Hepatocyte (in vitro differentiated cells): Measurements from ENCODE around the gene CKLF. TPM values are rescaled to one million over a fixed set of nuclear protein-coding genes. Genes with fewer than 3 reads are reported as not detected.

ENCODE experiments used
- DNase-seq: peaks from one replicate; pipeline ENCODE4 v3.0.0-alpha.2; 2016; ENCODE audit warnings: low spot score
- H2AFZ ChIP-seq: fragments of 200-600 bp; sonication (generic); 2 replicates; pipeline ENCODE4 v1.6.0; 2016; ENCODE audit warnings: antibody characterized with exemption, mild to moderate bottlenecking
- H3K27ac ChIP-seq: fragments of 200-600 bp; sonication (generic); 2 replicates; pipeline ENCODE4 v1.5.1; 2016; ENCODE audit warnings: mild to moderate bottlenecking
- H3K27me3 ChIP-seq: fragments of 200-600 bp; sonication (generic); 2 replicates; pipeline ENCODE4 v1.6.1; 2016
- H3K36me3 ChIP-seq: fragments of 200-600 bp; sonication (generic); replicated peaks from 2 replicates; pipeline ENCODE4 v1.5.1; 2016; ENCODE audit warnings: low read depth; ENCODE audit not compliant: insufficient read depth
- H3K4me1 ChIP-seq: fragments of 200-600 bp; sonication (generic); 2 replicates; pipeline ENCODE4 v1.5.1; 2016; ENCODE audit warnings: mild to moderate bottlenecking, moderate library complexity; ENCODE audit not compliant: insufficient read depth
- H3K4me2 ChIP-seq: fragments of 200-600 bp; sonication (generic); 2 replicates; pipeline ENCODE4 v1.6.0; 2016
- H3K4me3 ChIP-seq: fragments of 200-600 bp; sonication (generic); 2 replicates; pipeline ENCODE4 v1.5.1; 2016; ENCODE audit warnings: mild to moderate bottlenecking
- H3K79me2 ChIP-seq: fragments of 200-600 bp; sonication (generic); 2 replicates; pipeline ENCODE4 v1.6.0; 2017; ENCODE audit warnings: mild to moderate bottlenecking
- H3K9me2 ChIP-seq: fragments of 200-600 bp; sonication (generic); replicated peaks from 2 replicates; pipeline ENCODE4 v1.6.0; 2017; ENCODE audit warnings: mild to moderate bottlenecking; ENCODE audit not compliant: insufficient read depth
- H3K9me3 ChIP-seq: fragments of 200-600 bp; sonication (generic); 2 replicates; pipeline ENCODE4 v1.5.1; 2016; ENCODE audit warnings: low read depth, mild to moderate bottlenecking
- H4K20me1 ChIP-seq: fragments of 200-600 bp; sonication (generic); 2 replicates; pipeline ENCODE4 v1.6.0; 2016; ENCODE audit warnings: mild to moderate bottlenecking; ENCODE audit not compliant: insufficient read depth, poor library complexity, severe bottlenecking
- EZH2 ChIP-seq: fragments of 200-600 bp; sonication (generic); IDR thresholded peaks from 2 replicates; pipeline ENCODE4 v1.6.1; 2016; ENCODE audit warnings: antibody characterized with exemption, mild to moderate bottlenecking, borderline replicate concordance
- EZH2phosphoT487 ChIP-seq: fragments of 200-600 bp; sonication (generic); IDR thresholded peaks from one replicate; pipeline ENCODE4 v1.6.1; 2018; ENCODE audit warnings: antibody characterized with exemption, mild to moderate bottlenecking, low read depth, moderate library complexity; ENCODE audit not compliant: unreplicated experiment, severe bottlenecking
- WGBS: methylation state at CpG from one replicate; pipeline ENCODE4 v1.1.6; 2016; ENCODE audit warnings: low lambda C conversion rate; ENCODE audit errors: missing lambda C conversion rate; 5-methylcytosine and 5-hydroxymethylcytosine counted together
- polyA plus RNA-seq: library from polyadenylated mRNA; unstranded; fragments of >200 nt; fragmentation: Nextera tagmentation; extraction: Ambion mirVana; gene quantifications from 2 replicates; pipeline ENCODE4 v1.2.1, GENCODE V29; 2016
- total RNA-seq: library from RNA; depleted of rRNA; stranded (reverse); fragments of >200 nt; gene quantifications from 2 replicates; pipeline ENCODE4 v1.2.3, GENCODE V29; 2014
- TF ChIP-seq, protein P1 (sequence below): fragments of 200-600 bp; sonication (generic); IDR thresholded peaks from 2 replicates; pipeline ENCODE4 v1.5.1; 2016; ENCODE audit warnings: antibody characterized with exemption, mild to moderate bottlenecking; ENCODE audit not compliant: poor library complexity

CKLF gene
- total and polyA plus RNA-seq, 2 experiments from 2014 or later = 39.9 to 53.5 TPM

- TF ChIP-seq, protein P1, sequence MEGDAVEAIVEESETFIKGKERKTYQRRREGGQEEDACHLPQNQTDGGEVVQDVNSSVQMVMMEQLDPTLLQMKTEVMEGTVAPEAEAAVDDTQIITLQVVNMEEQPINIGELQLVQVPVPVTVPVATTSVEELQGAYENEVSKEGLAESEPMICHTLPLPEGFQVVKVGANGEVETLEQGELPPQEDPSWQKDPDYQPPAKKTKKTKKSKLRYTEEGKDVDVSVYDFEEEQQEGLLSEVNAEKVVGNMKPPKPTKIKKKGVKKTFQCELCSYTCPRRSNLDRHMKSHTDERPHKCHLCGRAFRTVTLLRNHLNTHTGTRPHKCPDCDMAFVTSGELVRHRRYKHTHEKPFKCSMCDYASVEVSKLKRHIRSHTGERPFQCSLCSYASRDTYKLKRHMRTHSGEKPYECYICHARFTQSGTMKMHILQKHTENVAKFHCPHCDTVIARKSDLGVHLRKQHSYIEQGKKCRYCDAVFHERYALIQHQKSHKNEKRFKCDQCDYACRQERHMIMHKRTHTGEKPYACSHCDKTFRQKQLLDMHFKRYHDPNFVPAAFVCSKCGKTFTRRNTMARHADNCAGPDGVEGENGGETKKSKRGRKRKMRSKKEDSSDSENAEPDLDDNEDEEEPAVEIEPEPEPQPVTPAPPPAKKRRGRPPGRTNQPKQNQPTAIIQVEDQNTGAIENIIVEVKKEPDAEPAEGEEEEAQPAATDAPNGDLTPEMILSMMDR = no peak
- TF ChIP-seq EZH2 = no peak
- TF ChIP-seq EZH2phosphoT487 = no peak
- H4K20me1 ChIP-seq = no peaks in the 10 kb centered on the region
- H3K4me3 ChIP-seq = peak overlapping the region; percentile 63
- no peak for DNase-seq
- 91% methylated on average over 9 of the region's 9 CpGs for WGBS
- peak overlapping the region; percentile 96 for H3K27ac ChIP-seq
- H3K79me2 ChIP-seq = peaks cover 20% of the 10 kb centered on the region
- peaks cover 21% of the 10 kb centered on the region for H3K4me1 ChIP-seq
- no peaks in the 10 kb centered on the region for H3K36me3 ChIP-seq
- peak overlapping the region; percentile 91 for H3K4me2 ChIP-seq
- H3K9me2 ChIP-seq = no peaks in the 10 kb centered on the region
- no peaks in the 10 kb centered on the region for H3K27me3 ChIP-seq
- H2AFZ ChIP-seq = peak overlapping the region; percentile 100
- H3K9me3 ChIP-seq = no peaks in the 10 kb centered on the region
Observed at GRCh38 chr16:66548868-66549267, 3.5 kb upstream of the CKLF start.

- WGBS = 11% methylated on average over 71 of the region's 80 CpGs
- Histone ChIP-seq H4K20me1 (no peaks in the 10 kb centered on the region), H3K4me3 (peak within 1 kb of the TSS; percentile 63), H3K36me3 (no peaks in the 10 kb centered on the region), H3K9me3 (no peaks in the 10 kb centered on the region), H3K27ac (peak within 1 kb of the TSS; percentile 96), H2AFZ (peak within 1 kb of the TSS; percentile 100), H3K27me3 (no peaks in the 10 kb centered on the region), H3K79me2 (peaks cover 26% of the 10 kb centered on the region), H3K4me2 (peak within 1 kb of the TSS; percentile 91), H3K9me2 (no peaks in the 10 kb centered on the region), H3K4me1 (peaks cover 21% of the 10 kb centered on the region)
- peak; percentile 87 for DNase-seq
- TF ChIP-seq, protein P1 = peak; percentile 27
- TF ChIP-seq EZH2 = no peak
- TF ChIP-seq EZH2phosphoT487 = no peak
Observed at GRCh38 chr16:66549284-66550131, 2.9 kb upstream of the CKLF start, which contains the start of gene TK2. Gene TK2 (minus strand): TSS chr16:66550122. CDS start chr16:66550061, 61 bp downstream.

GRCh38 chr16:66551348-66551759 lies 1.0 kb upstream of the CKLF start:
- H2AFZ ChIP-seq = no peak overlapping the region
- TF ChIP-seq, protein P1 = no peak
- peak overlapping the region; percentile 90 for H3K27ac ChIP-seq
- no peak overlapping the region for H3K4me3 ChIP-seq
- no peaks in the 10 kb centered on the region for H4K20me1 ChIP-seq
- no peaks in the 10 kb centered on the region for H3K36me3 ChIP-seq
- H3K79me2 ChIP-seq = peaks cover 38% of the 10 kb centered on the region
- H3K9me2 ChIP-seq = no peaks in the 10 kb centered on the region
- DNase-seq = peak; percentile 37
- H3K9me3 ChIP-seq = no peaks in the 10 kb centered on the region
- no peak overlapping the region for H3K4me2 ChIP-seq
- 72% methylated on average over 6 of the region's 6 CpGs for WGBS
- H3K27me3 ChIP-seq = no peaks in the 10 kb centered on the region
- H3K4me1 ChIP-seq = peaks cover 21% of the 10 kb centered on the region
